ENCODE results near the gene CTNNBL1.

CTNNBL1 gene

GRCh38 chr20:37770908-37771307 is 77.1 kb downstream of the CTNNBL1 start:
- H3K4me3 ChIP-seq (ENCODE audit: low read depth, low read length) = no peak overlapping the region
- H3K9me3 ChIP-seq (ENCODE audit: severe bottlenecking) = no peaks in the 10 kb centered on the region
- peaks cover 6% of the 10 kb centered on the region for H3K36me3 ChIP-seq
- DNase-seq = no peak
- TF ChIP-seq, protein P1, sequence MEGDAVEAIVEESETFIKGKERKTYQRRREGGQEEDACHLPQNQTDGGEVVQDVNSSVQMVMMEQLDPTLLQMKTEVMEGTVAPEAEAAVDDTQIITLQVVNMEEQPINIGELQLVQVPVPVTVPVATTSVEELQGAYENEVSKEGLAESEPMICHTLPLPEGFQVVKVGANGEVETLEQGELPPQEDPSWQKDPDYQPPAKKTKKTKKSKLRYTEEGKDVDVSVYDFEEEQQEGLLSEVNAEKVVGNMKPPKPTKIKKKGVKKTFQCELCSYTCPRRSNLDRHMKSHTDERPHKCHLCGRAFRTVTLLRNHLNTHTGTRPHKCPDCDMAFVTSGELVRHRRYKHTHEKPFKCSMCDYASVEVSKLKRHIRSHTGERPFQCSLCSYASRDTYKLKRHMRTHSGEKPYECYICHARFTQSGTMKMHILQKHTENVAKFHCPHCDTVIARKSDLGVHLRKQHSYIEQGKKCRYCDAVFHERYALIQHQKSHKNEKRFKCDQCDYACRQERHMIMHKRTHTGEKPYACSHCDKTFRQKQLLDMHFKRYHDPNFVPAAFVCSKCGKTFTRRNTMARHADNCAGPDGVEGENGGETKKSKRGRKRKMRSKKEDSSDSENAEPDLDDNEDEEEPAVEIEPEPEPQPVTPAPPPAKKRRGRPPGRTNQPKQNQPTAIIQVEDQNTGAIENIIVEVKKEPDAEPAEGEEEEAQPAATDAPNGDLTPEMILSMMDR (IDR thresholded peaks at IDR 0.05; ENCODE audit: low read depth, low read length) = no peak
- H3K27me3 ChIP-seq (ENCODE audit: insufficient read depth, low read depth, severe bottlenecking) = no peaks in the 10 kb centered on the region
- H3K27ac ChIP-seq = no peak overlapping the region

GRCh38 chr20:37773291-37773826 is 79.5 kb downstream of the CTNNBL1 start:
- H3K27ac ChIP-seq = no peak overlapping the region
- TF ChIP-seq, protein P1 (IDR thresholded peaks at IDR 0.05; ENCODE audit: low read depth, low read length) = no peak
- no peaks in the 10 kb centered on the region for H3K9me3 ChIP-seq (ENCODE audit: severe bottlenecking)
- DNase-seq = no peak
- no peaks in the 10 kb centered on the region for H3K27me3 ChIP-seq (ENCODE audit: insufficient read depth, low read depth, severe bottlenecking)
- no peak overlapping the region for H3K4me3 ChIP-seq (ENCODE audit: low read depth, low read length)
- peaks cover 9% of the 10 kb centered on the region for H3K36me3 ChIP-seq

- Histone ChIP-seq H3K9me3 (ENCODE audit: severe bottlenecking) (no peaks in the 10 kb centered on the region), H3K4me3 (ENCODE audit: low read depth, low read length) (no peak overlapping the region), H3K27me3 (ENCODE audit: insufficient read depth, low read depth, severe bottlenecking) (no peaks in the 10 kb centered on the region), H3K36me3 (peaks cover 9% of the 10 kb centered on the region), H3K27ac (no peak overlapping the region)
- TF ChIP-seq, protein P1 (IDR thresholded peaks at IDR 0.05; ENCODE audit: low read depth, low read length) = no peak
- DNase-seq = no peak
Measured at GRCh38 chr20:37774156-37774555, 80.3 kb downstream of the CTNNBL1 start.

DNA sequence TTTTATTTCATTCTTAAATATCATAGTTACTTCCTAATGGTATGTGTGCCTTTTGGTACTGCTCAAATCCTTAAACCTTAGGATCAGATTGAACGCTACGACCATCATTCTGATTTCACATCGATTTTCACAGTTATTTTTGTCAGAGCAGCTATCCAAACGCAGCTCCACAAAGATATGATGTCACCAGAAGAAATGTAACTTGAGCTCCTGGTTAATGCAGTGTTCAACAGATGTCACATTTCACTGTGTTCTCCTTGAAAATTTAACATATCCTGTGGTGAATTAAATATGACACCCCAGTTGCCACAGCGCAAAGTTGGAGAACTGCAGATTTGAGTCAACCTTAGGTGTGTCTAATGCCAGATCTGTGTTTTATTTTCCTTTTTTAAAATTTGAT is 81.4 kb downstream of the CTNNBL1 start:
- Histone ChIP-seq H3K27me3 (ENCODE audit: insufficient read depth, low read depth, severe bottlenecking) (no peaks in the 10 kb centered on the region), H3K27ac (no peak overlapping the region), H3K9me3 (ENCODE audit: severe bottlenecking) (no peaks in the 10 kb centered on the region), H3K4me3 (ENCODE audit: low read depth, low read length) (no peak overlapping the region), H3K36me3 (peaks cover 7% of the 10 kb centered on the region)
- no peak for DNase-seq
- TF ChIP-seq, protein P1 (IDR thresholded peaks at IDR 0.05; ENCODE audit: low read depth, low read length) = no peak

DNA sequence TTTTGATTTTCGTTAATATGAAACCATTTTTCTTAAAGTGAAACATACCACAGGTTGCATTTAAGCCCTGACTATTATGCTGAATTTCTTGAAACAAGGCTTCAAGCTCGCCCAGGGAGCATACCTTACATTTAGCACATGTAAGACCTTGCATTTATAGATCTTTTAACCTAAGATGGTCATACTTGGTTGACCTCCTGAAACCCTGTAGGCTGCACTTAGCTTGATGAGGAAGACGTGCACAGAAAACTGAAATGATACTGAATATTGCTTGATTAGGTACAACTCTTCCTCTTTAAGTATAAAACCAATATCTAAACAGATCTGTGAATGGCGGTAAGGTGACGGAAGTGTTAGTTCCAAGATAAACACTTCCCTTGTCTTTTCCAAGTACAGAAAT is 82.2 kb downstream of the CTNNBL1 start:
- TF ChIP-seq, protein P1 (IDR thresholded peaks at IDR 0.05; ENCODE audit: low read depth, low read length) = no peak
- H3K36me3 ChIP-seq = peaks cover 11% of the 10 kb centered on the region
- H3K9me3 ChIP-seq (ENCODE audit: severe bottlenecking) = no peaks in the 10 kb centered on the region
- H3K27me3 ChIP-seq (ENCODE audit: insufficient read depth, low read depth, severe bottlenecking) = no peaks in the 10 kb centered on the region
- DNase-seq = no peak
- H3K27ac ChIP-seq = no peak overlapping the region
- H3K4me3 ChIP-seq (ENCODE audit: low read depth, low read length) = no peak overlapping the region

- Histone ChIP-seq H3K27ac (no peak overlapping the region), H3K4me3 (ENCODE audit: low read depth, low read length) (no peak overlapping the region), H3K27me3 (ENCODE audit: insufficient read depth, low read depth, severe bottlenecking) (no peaks in the 10 kb centered on the region), H3K9me3 (ENCODE audit: severe bottlenecking) (no peaks in the 10 kb centered on the region), H3K36me3 (peaks cover 11% of the 10 kb centered on the region)
- TF ChIP-seq, protein P1 (IDR thresholded peaks at IDR 0.05; ENCODE audit: low read depth, low read length) = no peak
- DNase-seq = no peak
Measured at GRCh38 chr20:37776526-37776925, 82.7 kb downstream of the CTNNBL1 start.

Measured in WERI-Rb-1 (cell line).